ENCODE measurements around the gene CPO.

GRCh38 chr2:206996556-206997065 is 57.3 kb downstream of the CPO start:
- TF ChIP-seq CTCF (IDR thresholded peaks at IDR 0.05) (no peak), POLR2AphosphoS5 (IDR thresholded peaks at IDR 0.05; ENCODE audit: insufficient read depth in 1 of 2, low read depth in 1 of 2) (no peak), POLR2A (IDR thresholded peaks at IDR 0.05) (no peak)

Data from vagina (tissue), 2 donors.